Measurements from ENCODE around the gene FAM131B. TPM values are rescaled to one million over a fixed set of nuclear protein-coding genes. Genes with fewer than 3 reads are reported as not detected.

The FAM131B gene
- total RNA-seq, 1 experiment from 2014 or later, result 6.9 TPM

GRCh38 chr7:143318661-143319060, 43.9 kb downstream of the FAM131B start:
- Histone ChIP-seq H3K4me1 (ENCODE audit: insufficient read depth, low read length) (peaks cover 9% of the 10 kb centered on the region; the same call in 1 of the 2 replicates), H3F3A (ENCODE audit: low read length, unreplicated experiment) (no peaks in the 10 kb centered on the region), H2AFZ (ENCODE audit: low read length) (no peak overlapping the region), H3K36me3 (ENCODE audit: low read depth, low read length) (no peaks in the 10 kb centered on the region), H3K79me2 (ENCODE audit: low read length) (no peaks in the 10 kb centered on the region), H3K9ac (ENCODE audit: low read length) (no peak overlapping the region), H4K20me1 (ENCODE audit: low read length) (no peaks in the 10 kb centered on the region), H3K4me2 (ENCODE audit: low read length) (no peak overlapping the region), H3K4me3 (ENCODE audit: low read length) (no peak overlapping the region), H3K9me3 (ENCODE audit: low read length) (no peaks in the 10 kb centered on the region), H3K27ac (ENCODE audit: low read length) (no peak overlapping the region), H3K27me3 (ENCODE audit: low read length) (no peaks in the 10 kb centered on the region), H3K9me2 (replicated peaks; ENCODE audit: low read length) (no peaks in the 10 kb centered on the region)
- intact Hi-C loops (cut with micrococcal nuclease), result loop anchor here (10.0 kb wide), 1 partner anchor 176 kb away; no protein-coding TSS in a partner anchor
- ATAC-seq, result no peak
- BruUV-seq (replicated peaks), result no TSS peak
- POLR2A ChIA-PET (ENCODE audit: unreplicated experiment), result no interaction called here
- CTCF ChIA-PET, result no interaction called here
- TF ChIP-seq EZH2 (IDR thresholded peaks at IDR 0.05; ENCODE audit: low read length, unreplicated experiment) (no peak), CTCF (conservative IDR thresholded peaks at IDR 0.05; ENCODE audit: low read depth, low read length) (no peak), EZH2phosphoT487 (IDR thresholded peaks at IDR 0.05; ENCODE audit: borderline replicate concordance, low read length) (no peak)
- DNase-seq, result no peak

GRCh38 chr7:143316492-143316891, 46.0 kb downstream of the FAM131B start:
- TF ChIP-seq EZH2phosphoT487 (IDR thresholded peaks at IDR 0.05; ENCODE audit: borderline replicate concordance, low read length) (no peak), EZH2 (IDR thresholded peaks at IDR 0.05; ENCODE audit: low read length, unreplicated experiment) (no peak), CTCF (conservative IDR thresholded peaks at IDR 0.05; ENCODE audit: low read depth, low read length) (no peak)
- CTCF ChIA-PET, result no interaction called here
- no peaks in the 10 kb centered on the region for H3K79me2 ChIP-seq (ENCODE audit: low read length)
- H2AFZ ChIP-seq (ENCODE audit: low read length), result no peak overlapping the region
- H3F3A ChIP-seq (ENCODE audit: low read length, unreplicated experiment), result no peaks in the 10 kb centered on the region
- H3K9me2 ChIP-seq (replicated peaks; ENCODE audit: low read length), result no peaks in the 10 kb centered on the region
- BruUV-seq (replicated peaks), result no TSS peak
- intact Hi-C loops (cut with micrococcal nuclease), result loop anchor here (10.0 kb wide), 1 partner anchor 178 kb away; no protein-coding TSS in a partner anchor
- no peaks in the 10 kb centered on the region for H3K27me3 ChIP-seq (ENCODE audit: low read length)
- H3K4me2 ChIP-seq (ENCODE audit: low read length), result no peak overlapping the region
- no peak for DNase-seq
- H3K36me3 ChIP-seq (ENCODE audit: low read depth, low read length), result no peaks in the 10 kb centered on the region
- H4K20me1 ChIP-seq (ENCODE audit: low read length), result no peaks in the 10 kb centered on the region
- H3K9me3 ChIP-seq (ENCODE audit: low read length), result no peaks in the 10 kb centered on the region
- no peak for ATAC-seq
- H3K27ac ChIP-seq (ENCODE audit: low read length), result no peak overlapping the region
- H3K9ac ChIP-seq (ENCODE audit: low read length), result no peak overlapping the region
- POLR2A ChIA-PET (ENCODE audit: unreplicated experiment), result no interaction called here
- H3K4me1 ChIP-seq (ENCODE audit: insufficient read depth, low read length), result peaks cover 9% of the 10 kb centered on the region; the same call in 1 of the 2 replicates
- no peak overlapping the region for H3K4me3 ChIP-seq (ENCODE audit: low read length)

- CTCF ChIA-PET, result no interaction called here
- intact Hi-C loops (cut with micrococcal nuclease), result loop anchor here (10.0 kb wide), 1 partner anchor 179 kb away; no protein-coding TSS in a partner anchor
- no peak within 1 kb of the TSS for H3K27ac ChIP-seq (ENCODE audit: low read length)
- H3K36me3 ChIP-seq (ENCODE audit: low read depth, low read length), result no peaks in the 10 kb centered on the region
- DNase-seq (no peak), ATAC-seq (no peak)
- no peak within 1 kb of the TSS for H3K4me2 ChIP-seq (ENCODE audit: low read length)
- no peaks in the 10 kb centered on the region for H3K9me2 ChIP-seq (replicated peaks; ENCODE audit: low read length)
- H3K9me3 ChIP-seq (ENCODE audit: low read length), result no peaks in the 10 kb centered on the region
- H3K4me1 ChIP-seq (ENCODE audit: insufficient read depth, low read length), result peaks cover 6% of the 10 kb centered on the region; the same call in 1 of the 2 replicates
- no peaks in the 10 kb centered on the region for H3K79me2 ChIP-seq (ENCODE audit: low read length)
- no peaks in the 10 kb centered on the region for H4K20me1 ChIP-seq (ENCODE audit: low read length)
- H2AFZ ChIP-seq (ENCODE audit: low read length), result no peak within 1 kb of the TSS
- no peaks in the 10 kb centered on the region for H3K27me3 ChIP-seq (ENCODE audit: low read length)
- no peak within 1 kb of the TSS for H3K4me3 ChIP-seq (ENCODE audit: low read length)
- no peaks in the 10 kb centered on the region for H3F3A ChIP-seq (ENCODE audit: low read length, unreplicated experiment)
- no TSS peak for BruUV-seq (replicated peaks)
- TF ChIP-seq CTCF (conservative IDR thresholded peaks at IDR 0.05; ENCODE audit: low read depth, low read length) (no peak), EZH2phosphoT487 (IDR thresholded peaks at IDR 0.05; ENCODE audit: borderline replicate concordance, low read length) (no peak), EZH2 (IDR thresholded peaks at IDR 0.05; ENCODE audit: low read length, unreplicated experiment) (no peak)
- no peak within 1 kb of the TSS for H3K9ac ChIP-seq (ENCODE audit: low read length)
- POLR2A ChIA-PET (ENCODE audit: unreplicated experiment), result interaction anchor here (0.6 kb wide), 1 partner anchor 601 kb away, joined by 3 read pairs; no protein-coding TSS in a partner anchor
These were observed 46.7 kb downstream of the FAM131B start, which contains the start of gene CLCN1 for GRCh38 chr7:143315776-143316175. Gene CLCN1 (plus strand): TSS chr7:143316111. CDS start chr7:143316213, 102 bp downstream.

Measured in PC-3 (cell line).